ENCODE measurements around the gene MAP4K4. TPM values are rescaled to one million over a fixed set of nuclear protein-coding genes. Genes with fewer than 3 reads are reported as not detected.

The MAP4K4 gene
- total and polyA plus RNA-seq, 2 of the 13 experiments (the other 11 are each of a cell fraction or from before 2014, with no cell fraction given), result 105 to 264 TPM

- TF ChIP-seq ZBTB33 (CRISPR knock-in tag; IDR thresholded peaks at IDR 0.05) (no peak), NAIF1 (CRISPR knock-in tag; IDR thresholded peaks at IDR 0.05; ENCODE audit: borderline replicate concordance) (peak; percentile 19; the same call in 1 of the 2 replicates), ZNF605 (CRISPR knock-in tag; IDR thresholded peaks at IDR 0.05) (0 out of 2 replicates have a peak, but pooled peaks have one; percentile 11), NFE2 (CRISPR knock-in tag; IDR thresholded peaks at IDR 0.05) (no peak), SMC3 (IDR thresholded peaks at IDR 0.05; ENCODE audit: low read length) (no peak), TERF1 (CRISPR knock-in tag; IDR thresholded peaks at IDR 0.05) (no peak), ZNF468 (CRISPR knock-in tag; IDR thresholded peaks at IDR 0.05) (no peak), NFE2L2 (IDR thresholded peaks at IDR 0.05; ENCODE audit: low read length) (no peak), EP300 (IDR thresholded peaks at IDR 0.05; ENCODE audit: low read depth in 2 of 2, low read length in 2 of 2) (no peak), EP300 (CRISPR knock-in tag; IDR thresholded peaks at IDR 0.05; ENCODE audit: borderline replicate concordance) (no peak), NRL (CRISPR knock-in tag; IDR thresholded peaks at IDR 0.05; ENCODE audit: borderline replicate concordance) (no peak), MBD4 (IDR thresholded peaks at IDR 0.05; ENCODE audit: borderline replicate concordance, low read length) (0 out of 2 replicates have a peak, but pooled peaks have one; percentile 32), EED (CRISPR knock-in tag; IDR thresholded peaks at IDR 0.05) (no peak), CBFB (CRISPR knock-in tag; IDR thresholded peaks at IDR 0.05) (no peak), ZNF530 (CRISPR knock-in tag; IDR thresholded peaks at IDR 0.05; ENCODE audit: low read depth) (no peak), SRSF4 (IDR thresholded peaks at IDR 0.05; ENCODE audit: low read depth, low read length, poor library complexity, severe bottlenecking) (no peak), ZNF362 (CRISPR knock-in tag; IDR thresholded peaks at IDR 0.05; ENCODE audit: borderline replicate concordance) (0 out of 2 replicates have a peak, but pooled peaks have one; percentile 14), ZNF570 (CRISPR knock-in tag; IDR thresholded peaks at IDR 0.05; ENCODE audit: borderline replicate concordance) (no peak), ZNF891 (CRISPR knock-in tag; IDR thresholded peaks at IDR 0.05) (no peak), STAT5B (CRISPR knock-in tag; IDR thresholded peaks at IDR 0.05) (no peak), ARID4A (CRISPR knock-in tag; IDR thresholded peaks at IDR 0.05; ENCODE audit: borderline replicate concordance) (peak; percentile 33; the same call in 1 of the 2 replicates)
Measured at GRCh38 chr2:101698844-101699754, 1.6 kb downstream of the MAP4K4 start (continued).
